Measurements from ENCODE around the gene CHST8.

Gene CHST8

GRCh38 chr19:33618884-33619283 is 2.9 kb upstream of the CHST8 start:
- DNase-seq, result no peak

- no peak for DNase-seq
Observed at GRCh38 chr19:33620611-33621010, 1.1 kb upstream of the CHST8 start.

GRCh38 chr19:33621065-33621785 is 528 bp upstream of the CHST8 start:
- no peak for DNase-seq

GRCh38 chr19:33622505-33622808 is 704 bp downstream of the CHST8 start:
- no peak for DNase-seq

GRCh38 chr19:33622809-33623511 is 1.2 kb downstream of the CHST8 start:
- DNase-seq, result no peak

- DNase-seq, result no peak
Observed at GRCh38 chr19:33624586-33624985, 2.8 kb downstream of the CHST8 start.

GRCh38 chr19:33627526-33627925 is 5.8 kb downstream of the CHST8 start:
- DNase-seq, result no peak

GRCh38 chr19:33627962-33628839 is 6.4 kb downstream of the CHST8 start:
- no peak for DNase-seq

- no peak for DNase-seq
Observed at GRCh38 chr19:33628921-33629825, 7.4 kb downstream of the CHST8 start.

- DNase-seq, result no peak
Observed at GRCh38 chr19:33629826-33630375, 8.1 kb downstream of the CHST8 start.

GRCh38 chr19:33630880-33631608 is 9.3 kb downstream of the CHST8 start:
- no peak for DNase-seq

GRCh38 chr19:33631609-33631973 is 9.8 kb downstream of the CHST8 start:
- no peak for DNase-seq

GRCh38 chr19:33634361-33635091 is 12.8 kb downstream of the CHST8 start:
- DNase-seq, result no peak

GRCh38 chr19:33638167-33639034 is 16.6 kb downstream of the CHST8 start:
- no peak for DNase-seq

- DNase-seq, result no peak
Observed at GRCh38 chr19:33639035-33639681, 17.4 kb downstream of the CHST8 start.

GRCh38 chr19:33640773-33641172 is 19.0 kb downstream of the CHST8 start:
- no peak for DNase-seq

GRCh38 chr19:33641261-33641660 is 19.5 kb downstream of the CHST8 start:
- no peak for DNase-seq

GRCh38 chr19:33641956-33642498 is 20.3 kb downstream of the CHST8 start:
- no peak for DNase-seq

GRCh38 chr19:33644284-33644836 is 22.6 kb downstream of the CHST8 start:
- DNase-seq, result no peak

Measured in CD4-positive, alpha-beta T cell treated with Interleukin-12 subunit alpha and Interleukin-12 subunit beta, for 1 hour (primary cell).